H9 (cell line): ENCODE results near the gene FCER1G. TPM values are rescaled to one million over a fixed set of nuclear protein-coding genes. Genes with fewer than 3 reads are reported as not detected.
A peak's percentile ranks its signal among the peaks of the same experiment; 100 is the strongest.

ENCODE experiments used
- DNase-seq: peaks from one replicate; pipeline ENCODE4 v3.0.0-alpha.2; 2017
- H2AFZ ChIP-seq: one replicate; pipeline ENCODE4 v1.6.1; 2013; ENCODE audit warnings: mild to moderate bottlenecking, low read length, control low read depth, moderate library complexity
- H2AK5ac ChIP-seq: 2 replicates; pipeline ENCODE4 v1.6.1; 2013; ENCODE audit warnings: low read length, control low read depth, mixed read lengths; ENCODE audit not compliant: insufficient read length
- H2BK120ac ChIP-seq: one replicate; pipeline ENCODE4 v1.6.1; 2013; ENCODE audit warnings: low read depth, mild to moderate bottlenecking, low read length, control low read depth, inconsistent platforms; ENCODE audit not compliant: poor library complexity, severe bottlenecking
- H2BK12ac ChIP-seq: 2 replicates; pipeline ENCODE4 v1.6.1; 2013; ENCODE audit warnings: low read length, control low read depth, mixed read lengths, low read depth; ENCODE audit not compliant: insufficient read length
- H2BK15ac ChIP-seq: 2 replicates; pipeline ENCODE4 v1.6.1; 2013; ENCODE audit warnings: low read depth, low read length, control low read depth
- H2BK20ac ChIP-seq: one replicate; pipeline ENCODE4 v1.6.1; 2013; ENCODE audit warnings: low read depth, mild to moderate bottlenecking, low read length, control low read depth, inconsistent platforms; ENCODE audit not compliant: poor library complexity, severe bottlenecking
- H2BK5ac ChIP-seq: 2 replicates; pipeline ENCODE4 v1.6.1; 2013; ENCODE audit warnings: low read length, control low read depth, mixed read lengths; ENCODE audit not compliant: insufficient read length
- H3K14ac ChIP-seq: 2 replicates; pipeline ENCODE4 v1.6.1; 2013; ENCODE audit warnings: low read length, control low read depth; ENCODE audit not compliant: insufficient read depth
- H3K18ac ChIP-seq: 2 replicates; pipeline ENCODE4 v1.6.1; 2013; ENCODE audit warnings: low read depth, mild to moderate bottlenecking, mixed read lengths, low read length, control low read depth; ENCODE audit not compliant: insufficient read length
- H3K23ac ChIP-seq: 2 replicates; pipeline ENCODE4 v1.6.1; 2013; ENCODE audit warnings: low read length, control low read depth, mixed read lengths, low read depth; ENCODE audit not compliant: insufficient read length
- H3K23me2 ChIP-seq: 2 replicates; pipeline ENCODE4 v1.6.1; 2013; ENCODE audit warnings: low read depth, mild to moderate bottlenecking, mixed read lengths, low read length, control low read depth; ENCODE audit not compliant: insufficient read length, poor library complexity, severe bottlenecking
- H3K27ac ChIP-seq: 2 replicates; pipeline ENCODE4 v1.5.1; 2013; ENCODE audit warnings: low read length, control low read depth, mixed read lengths, low read depth; ENCODE audit not compliant: insufficient read length
- H3K27me3 ChIP-seq: 2 replicates; pipeline ENCODE4 v1.6.1; 2013; ENCODE audit warnings: low read length, control low read depth, inconsistent platforms; ENCODE audit not compliant: insufficient read depth
- H3K4ac ChIP-seq: 2 replicates; pipeline ENCODE4 v1.6.1; 2013; ENCODE audit warnings: low read depth, mild to moderate bottlenecking, control low read depth, inconsistent platforms, low read length, moderate library complexity
- H3K4me1 ChIP-seq: 2 replicates; pipeline ENCODE4 v1.6.1; 2013; ENCODE audit warnings: low read length, control low read depth, inconsistent platforms; ENCODE audit not compliant: insufficient read depth
- H3K4me2 ChIP-seq: 2 replicates; pipeline ENCODE4 v1.6.1; 2013; ENCODE audit warnings: low read length, control low read depth, mixed read lengths; ENCODE audit not compliant: insufficient read length, insufficient read depth
- H3K56ac ChIP-seq: 2 replicates; pipeline ENCODE4 v1.6.1; 2013; ENCODE audit warnings: low read depth, mild to moderate bottlenecking, mixed read lengths, low read length, control low read depth; ENCODE audit not compliant: insufficient read length
- H3K79me1 ChIP-seq: 2 replicates; pipeline ENCODE4 v1.6.1; 2013; ENCODE audit warnings: low read depth, mild to moderate bottlenecking, moderate library complexity, low read length, control low read depth, inconsistent platforms; ENCODE audit not compliant: insufficient read depth, poor library complexity, severe bottlenecking
- H3K79me2 ChIP-seq: 2 replicates; pipeline ENCODE4 v1.6.1; 2013; ENCODE audit warnings: low read length, control low read depth, inconsistent platforms; ENCODE audit not compliant: insufficient read depth
- H3K9ac ChIP-seq: 2 replicates; pipeline ENCODE4 v1.6.1; 2013; ENCODE audit warnings: low read length, control low read depth, mixed read lengths; ENCODE audit not compliant: insufficient read length; ENCODE audit errors: extremely low read depth
- H3K9me3 ChIP-seq: one replicate; pipeline ENCODE4 v1.6.1; 2013; ENCODE audit warnings: low read depth, low read length, inconsistent platforms; ENCODE audit not compliant: control insufficient read depth
- H3T11ph ChIP-seq: one replicate; pipeline ENCODE4 v1.6.1; 2013; ENCODE audit warnings: mild to moderate bottlenecking, low read length, control low read depth, inconsistent platforms
- H4K20me1 ChIP-seq: one replicate; pipeline ENCODE4 v1.6.1; 2013; ENCODE audit not compliant: control insufficient read depth, insufficient read length, insufficient read depth
- H4K5ac ChIP-seq: 2 replicates; pipeline ENCODE4 v1.6.1; 2013; ENCODE audit warnings: low read depth, mild to moderate bottlenecking, mixed read lengths, low read length, control low read depth; ENCODE audit not compliant: insufficient read length
- H4K8ac ChIP-seq: replicated peaks from 2 replicates; pipeline ENCODE4 v1.6.1; 2013; ENCODE audit warnings: low read length, control low read depth, mixed read lengths, low read depth; ENCODE audit not compliant: insufficient read length
- H4K91ac ChIP-seq: 2 replicates; pipeline ENCODE4 v1.6.1; 2013; ENCODE audit warnings: low read depth, mild to moderate bottlenecking, moderate library complexity, mixed read lengths, low read length, control low read depth; ENCODE audit not compliant: insufficient read length
- H3K27ac Mint-ChIP-seq, 3 experiments: 2 replicates in 2 of 3; 3 replicates in 1 of 3; pipeline ENCODE4 v1.8.0; 2020 to 2021; ENCODE audit warnings: mixed read lengths in 3 of 3, mild to moderate bottlenecking in 1 of 3, moderate library complexity in 1 of 3
- H3K27me3 Mint-ChIP-seq: 2 replicates; pipeline ENCODE4 v1.8.0; 2021; ENCODE audit warnings: low read depth, mild to moderate bottlenecking, moderate library complexity, mixed read lengths
- H3K36me3 Mint-ChIP-seq, 3 experiments: 2 replicates in 2 of 3; 3 replicates in 1 of 3; pipeline ENCODE4 v1.8.0; 2020 to 2021; ENCODE audit warnings: low read depth in 3 of 3, mixed read lengths in 3 of 3; ENCODE audit not compliant: insufficient read depth in 1 of 3
- H3K4me1 Mint-ChIP-seq, 2 experiments: 2 replicates each; pipeline ENCODE4 v1.8.0; 2020; ENCODE audit warnings: mixed read lengths in 2 of 2
- H3K4me3 Mint-ChIP-seq, 2 experiments: 2 replicates in 1 of 2; 3 replicates in 1 of 2; pipeline ENCODE4 v1.8.0; 2020 to 2021; ENCODE audit warnings: mild to moderate bottlenecking in 2 of 2, mixed read lengths in 2 of 2, moderate library complexity in 1 of 2
- H3K9me3 Mint-ChIP-seq, 2 experiments: 2 replicates in 1 of 2; 3 replicates in 1 of 2; pipeline ENCODE4 v1.8.0; 2020; ENCODE audit warnings: mild to moderate bottlenecking in 2 of 2, mixed read lengths in 2 of 2, moderate library complexity in 1 of 2
- WGBS: extraction: QIAGEN DNeasy Blood & Tissue Kit; methylation state at CpG from one replicate; pipeline ENCODE4 v1.1.7; 2013; ENCODE audit warnings: missing lambda C conversion rate, low lambda C conversion rate, mixed read lengths; ENCODE audit not compliant: insufficient read length; ENCODE audit errors: extremely low coverage; 5-methylcytosine and 5-hydroxymethylcytosine counted together
- total RNA-seq: library from RNA; stranded (reverse); gene quantifications from 2 replicates; pipeline ENCODE4 v1.2.1, GENCODE V29; 2021
- TF ChIP-seq, protein P1 (sequence below): fragments of 200-600 bp; sonication (generic); conservative IDR thresholded peaks from 3 replicates; pipeline ENCODE4 v1.8.0; 2021; ENCODE audit warnings: antibody characterized with exemption, mild to moderate bottlenecking

The FCER1G gene
- total RNA-seq, 1 experiment from 2014 or later: 0.90 TPM

DNA sequence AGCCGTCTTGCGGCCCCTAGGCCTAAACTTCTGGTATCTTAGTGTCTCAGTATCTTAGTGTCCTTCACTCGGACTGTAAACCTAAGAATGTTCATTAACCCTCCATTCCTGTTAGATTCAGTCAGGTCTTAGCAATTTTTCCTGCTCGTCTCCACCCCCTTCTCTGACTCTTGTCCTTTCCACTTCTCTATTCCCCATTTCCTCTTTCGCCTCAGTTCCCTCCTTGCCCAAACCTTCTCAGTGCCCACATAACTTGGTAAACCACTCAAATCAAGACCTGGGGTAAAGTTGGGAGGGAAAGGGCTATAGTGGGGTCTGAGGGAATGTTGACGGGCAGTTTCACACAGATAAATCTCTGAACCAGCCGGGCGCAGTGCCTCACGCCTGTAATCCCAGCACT, 726 bp upstream of the FCER1G start:
- no peak overlapping the region for H3K4ac ChIP-seq
- H3K27ac Mint-ChIP-seq: peak overlapping the region in 1 of 3 experiments; percentile 65; a peak in 2 of 7 replicates
- H2BK120ac ChIP-seq: no peak overlapping the region
- H3K36me3 Mint-ChIP-seq: peaks cover 23 to 54% (median 52%) of the 10 kb centered on the region in 3 experiments
- no peak overlapping the region for H4K8ac ChIP-seq
- H3K4me1 ChIP-seq: peaks cover 6% of the 10 kb centered on the region; the same call in 1 of the 2 replicates
- H3K9me3 Mint-ChIP-seq: no peaks in the 10 kb centered on the region
- H3K27me3 Mint-ChIP-seq: no peaks in the 10 kb centered on the region
- H2BK5ac ChIP-seq: no peak overlapping the region
- H3K4me2 ChIP-seq: no peak overlapping the region
- H2BK15ac ChIP-seq: no peak overlapping the region
- H3K23me2 ChIP-seq: no peaks in the 10 kb centered on the region
- H3T11ph ChIP-seq: no peak overlapping the region
- no peak overlapping the region for H3K9ac ChIP-seq
- no peak overlapping the region for H3K14ac ChIP-seq
- no peak overlapping the region for H4K91ac ChIP-seq
- DNase-seq: no peak
- WGBS: no CpG with 5 or more reads among the region's 9 CpGs
- H2AFZ ChIP-seq: no peak overlapping the region
- no peak overlapping the region for H3K56ac ChIP-seq
- H3K23ac ChIP-seq: no peak overlapping the region
- no peaks in the 10 kb centered on the region for H3K79me2 ChIP-seq
- peaks cover 24 to 29% of the 10 kb centered on the region in 2 experiments for H3K4me1 Mint-ChIP-seq
- no peak overlapping the region for H2BK20ac ChIP-seq
- H3K18ac ChIP-seq: no peak overlapping the region
- H2BK12ac ChIP-seq: no peak overlapping the region
- H3K27ac ChIP-seq: no peak overlapping the region
- H4K20me1 ChIP-seq: no peaks in the 10 kb centered on the region
- H3K4me3 Mint-ChIP-seq: no peak overlapping the region
- H3K27me3 ChIP-seq: no peaks in the 10 kb centered on the region
- H2AK5ac ChIP-seq: no peak overlapping the region
- H3K9me3 ChIP-seq: no peaks in the 10 kb centered on the region
- no peak overlapping the region for H4K5ac ChIP-seq
- H3K79me1 ChIP-seq: no peaks in the 10 kb centered on the region
- TF ChIP-seq, protein P1, sequence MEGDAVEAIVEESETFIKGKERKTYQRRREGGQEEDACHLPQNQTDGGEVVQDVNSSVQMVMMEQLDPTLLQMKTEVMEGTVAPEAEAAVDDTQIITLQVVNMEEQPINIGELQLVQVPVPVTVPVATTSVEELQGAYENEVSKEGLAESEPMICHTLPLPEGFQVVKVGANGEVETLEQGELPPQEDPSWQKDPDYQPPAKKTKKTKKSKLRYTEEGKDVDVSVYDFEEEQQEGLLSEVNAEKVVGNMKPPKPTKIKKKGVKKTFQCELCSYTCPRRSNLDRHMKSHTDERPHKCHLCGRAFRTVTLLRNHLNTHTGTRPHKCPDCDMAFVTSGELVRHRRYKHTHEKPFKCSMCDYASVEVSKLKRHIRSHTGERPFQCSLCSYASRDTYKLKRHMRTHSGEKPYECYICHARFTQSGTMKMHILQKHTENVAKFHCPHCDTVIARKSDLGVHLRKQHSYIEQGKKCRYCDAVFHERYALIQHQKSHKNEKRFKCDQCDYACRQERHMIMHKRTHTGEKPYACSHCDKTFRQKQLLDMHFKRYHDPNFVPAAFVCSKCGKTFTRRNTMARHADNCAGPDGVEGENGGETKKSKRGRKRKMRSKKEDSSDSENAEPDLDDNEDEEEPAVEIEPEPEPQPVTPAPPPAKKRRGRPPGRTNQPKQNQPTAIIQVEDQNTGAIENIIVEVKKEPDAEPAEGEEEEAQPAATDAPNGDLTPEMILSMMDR: no peak
